ENCODE results near the gene ASIC2.
A peak's percentile ranks its signal among the peaks of the same experiment; 100 is the strongest.
"Not testable (repeated sequence)": the region's sequence is repeated elsewhere in the genome, so short reads cannot be mapped to it uniquely, and the experiment has no call there.

ASIC2 gene

DNA sequence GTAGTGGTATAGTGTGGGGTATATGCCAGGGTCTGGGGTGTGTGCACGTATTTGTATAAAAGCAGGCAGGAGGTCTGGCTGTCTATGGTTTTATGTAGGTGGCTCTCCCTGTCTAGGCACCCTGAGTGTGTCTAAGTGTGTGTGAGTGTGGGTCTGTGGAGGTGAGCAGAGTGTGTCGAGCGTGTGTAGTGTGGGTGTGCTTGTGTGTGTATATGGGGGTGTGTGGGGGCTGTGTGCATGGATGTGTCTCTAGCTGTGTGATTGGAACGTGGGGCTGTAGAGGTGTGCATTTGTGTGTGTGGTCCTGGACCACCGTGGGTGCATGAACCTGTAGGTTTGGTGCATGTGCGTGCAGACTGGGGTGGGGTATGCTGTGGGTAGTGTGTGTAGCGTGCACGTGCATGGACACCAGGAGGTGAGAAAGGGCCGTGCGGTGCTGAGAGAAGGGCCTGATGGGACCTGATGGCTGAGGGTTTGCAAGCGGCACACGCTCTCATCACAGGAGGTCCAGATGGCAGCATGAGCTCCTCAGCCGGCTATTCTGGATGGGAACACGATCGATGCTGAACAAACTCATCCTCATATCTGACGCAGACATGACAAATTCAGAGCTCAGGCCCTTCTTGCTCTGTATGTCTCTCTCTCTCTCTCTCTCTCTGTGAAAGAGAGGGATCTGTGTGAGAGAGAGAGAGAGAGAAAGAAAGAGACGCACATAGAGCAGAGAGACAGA lies 273.8 kb downstream of the ASIC2 start:
- no peak for DNase-seq (ENCODE audit: low spot score)

DNA sequence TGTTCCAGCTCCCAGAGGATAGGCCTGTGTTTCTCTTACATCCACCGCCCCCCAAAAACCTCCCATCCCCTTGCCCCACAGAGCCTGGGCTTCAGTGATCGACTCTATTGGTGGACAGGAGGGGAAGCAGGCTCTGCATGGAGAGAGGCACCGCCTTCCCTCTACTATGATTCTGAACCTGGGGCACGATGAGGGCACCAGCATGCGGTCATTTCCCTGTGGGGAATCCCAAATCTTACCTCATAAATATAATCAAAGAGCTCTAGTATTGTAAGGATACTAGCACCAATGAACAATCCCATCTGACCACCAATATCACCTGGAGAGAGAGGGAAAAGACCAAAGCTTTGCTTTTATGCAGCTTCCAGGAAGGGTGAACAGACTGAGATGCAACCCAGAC lies 275.7 kb downstream of the ASIC2 start:
- DNase-seq (ENCODE audit: low spot score), result no peak

DNA sequence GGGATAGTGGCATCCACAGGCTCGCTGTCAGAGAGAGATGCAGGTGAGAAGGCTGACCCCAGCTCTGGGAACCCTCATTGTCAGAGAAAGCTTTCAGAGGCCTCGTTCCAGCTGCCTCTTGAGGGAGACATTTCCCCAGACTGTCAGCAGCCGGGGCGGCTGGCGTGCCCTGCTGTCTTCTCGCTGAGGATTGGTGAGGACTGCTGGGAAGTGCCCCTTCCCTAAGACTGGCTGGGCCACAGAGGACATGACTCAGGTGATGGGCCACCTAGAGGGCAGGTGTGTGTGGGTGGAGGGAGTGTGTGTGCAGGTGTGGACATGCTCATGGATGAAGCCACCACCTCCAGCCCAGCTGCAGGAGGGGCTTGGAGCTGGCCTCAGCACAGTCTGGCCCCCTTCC lies 276.2 kb downstream of the ASIC2 start:
- no peak for DNase-seq (ENCODE audit: low spot score)

DNA sequence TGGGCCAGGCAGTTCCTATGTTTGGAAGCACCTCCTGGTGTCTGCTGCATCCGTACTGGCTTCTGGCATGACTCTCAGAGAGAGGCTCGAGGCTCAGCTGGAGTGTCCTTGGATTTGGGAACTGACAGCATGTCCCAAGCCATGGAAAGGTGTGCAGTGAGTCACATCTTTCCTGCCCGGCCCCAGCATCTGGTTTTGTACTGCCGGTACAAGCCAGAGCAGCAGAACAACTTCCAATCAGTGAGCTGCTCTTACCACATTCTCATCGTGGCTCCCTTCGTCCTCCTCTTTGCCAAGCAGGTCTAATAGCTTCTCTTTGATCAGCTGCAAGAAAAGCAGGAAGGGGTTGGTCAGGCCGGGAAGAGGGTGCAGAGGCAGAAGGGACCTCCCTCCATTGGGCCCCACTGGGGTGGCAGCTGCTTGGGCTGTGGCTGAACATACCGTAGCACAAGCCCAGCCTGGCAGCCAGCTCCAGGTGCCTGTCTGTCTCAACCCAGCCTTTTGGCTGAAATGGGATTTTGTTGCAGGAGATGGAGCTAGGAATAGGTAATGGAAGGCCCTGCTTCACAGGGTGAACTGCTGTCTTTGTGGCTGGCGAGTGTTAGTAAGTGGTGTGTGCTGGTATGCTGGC lies 277.3 kb downstream of the ASIC2 start:
- no peak for DNase-seq (ENCODE audit: low spot score)

DNA sequence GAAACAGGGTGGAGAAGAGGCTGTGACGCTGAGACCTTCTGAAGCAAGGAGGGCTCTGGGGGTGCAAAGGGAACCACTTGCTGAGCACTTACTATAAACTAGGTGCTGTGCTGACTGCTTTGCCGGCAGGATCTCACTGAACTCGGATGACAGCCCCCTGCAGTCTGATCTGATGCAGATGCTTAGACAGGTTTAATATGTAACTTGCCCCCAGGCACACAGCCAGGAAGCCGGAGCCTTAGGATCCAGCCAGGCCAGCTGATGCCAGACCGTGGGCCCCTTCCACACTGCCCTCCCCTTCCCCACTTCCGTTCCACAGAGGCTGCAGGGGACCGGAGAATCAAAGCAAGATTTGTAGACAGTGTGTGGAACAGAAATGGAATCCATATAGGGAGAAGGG lies 278.3 kb downstream of the ASIC2 start:
- DNase-seq (ENCODE audit: low spot score), result no peak

DNA sequence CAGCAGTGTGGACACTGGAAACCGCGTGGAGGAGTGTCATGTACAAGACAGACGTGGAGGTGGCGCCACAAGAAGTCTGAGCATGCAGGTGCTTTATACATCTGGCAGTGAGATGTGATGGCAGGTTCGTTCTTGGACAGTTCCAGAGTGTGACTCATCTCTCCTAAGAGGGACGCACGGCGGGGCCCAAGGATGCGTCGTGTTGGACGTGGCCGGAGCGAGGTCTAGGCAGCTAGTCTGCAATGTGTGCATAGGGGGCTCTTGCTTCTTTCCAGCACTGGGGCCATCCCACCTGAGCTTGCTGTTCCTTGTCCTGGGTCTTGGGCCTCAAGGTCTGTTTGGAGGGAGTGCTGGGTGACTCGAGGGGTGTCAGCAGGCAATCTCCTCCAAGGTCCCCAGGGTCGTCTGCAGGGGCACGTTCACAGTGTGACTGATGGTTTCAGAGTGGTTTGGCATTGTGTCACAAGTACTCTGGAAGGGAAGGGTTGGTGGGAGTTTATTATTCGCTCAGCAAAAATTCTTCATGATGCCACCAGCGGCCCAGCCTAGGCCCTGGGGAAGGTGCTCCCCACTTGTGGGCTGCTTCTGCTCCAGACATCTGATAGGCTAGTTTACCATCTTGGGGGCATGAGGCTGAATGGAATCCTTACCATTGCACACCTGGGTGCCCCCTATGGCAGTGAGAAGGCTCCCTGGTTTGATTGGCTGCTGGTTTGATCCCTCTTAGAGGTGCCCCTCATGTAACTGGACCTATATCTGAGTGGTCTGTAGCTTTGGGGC lies 279.3 kb downstream of the ASIC2 start:
- DNase-seq (ENCODE audit: low spot score), result no peak

DNA sequence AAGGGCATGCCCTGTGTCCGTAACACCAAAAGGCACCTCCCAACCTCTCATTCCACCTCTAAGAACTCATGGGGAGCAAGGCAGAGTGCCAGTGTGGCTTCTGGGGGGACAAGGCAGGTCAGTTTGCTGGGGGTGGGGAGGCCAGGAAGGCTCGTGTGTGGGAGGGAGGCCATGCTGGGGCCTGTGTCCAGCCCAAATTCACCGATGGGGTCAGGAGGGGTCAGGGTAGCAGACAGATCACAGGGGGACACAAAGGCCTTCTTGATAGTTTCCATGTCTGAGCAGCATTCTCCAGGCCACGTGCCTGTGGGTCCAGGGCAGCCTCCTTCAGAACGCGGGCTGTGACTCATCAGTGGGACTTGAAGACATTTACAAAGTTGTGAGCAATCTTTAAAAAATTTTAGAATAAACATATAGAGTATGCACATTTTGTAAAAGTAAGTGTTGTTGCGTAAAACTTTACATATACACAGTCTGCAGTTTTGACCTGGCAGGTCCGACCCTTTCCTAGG lies 280.5 kb downstream of the ASIC2 start:
- DNase-seq (ENCODE audit: low spot score), result no peak

DNA sequence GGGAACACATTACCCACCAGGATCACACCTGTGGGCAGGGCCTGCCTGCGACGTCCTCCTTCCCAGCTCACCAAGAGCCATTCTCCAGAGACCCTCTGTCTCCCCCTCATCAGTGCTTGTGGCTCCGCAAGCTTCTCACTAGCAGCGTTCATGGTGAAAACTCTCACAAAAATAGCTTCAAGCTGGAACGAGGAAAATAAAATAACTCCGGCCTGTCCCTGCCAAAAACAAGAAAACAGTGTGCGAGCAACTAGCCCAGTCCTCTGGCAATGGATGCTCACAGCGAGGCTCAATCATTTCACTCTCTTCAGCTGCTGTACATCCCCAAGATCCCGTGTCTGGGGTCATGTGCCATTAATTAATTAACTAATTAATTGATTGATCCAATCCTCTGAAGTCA lies 283.5 kb downstream of the ASIC2 start:
- DNase-seq (ENCODE audit: low spot score), result no peak

DNA sequence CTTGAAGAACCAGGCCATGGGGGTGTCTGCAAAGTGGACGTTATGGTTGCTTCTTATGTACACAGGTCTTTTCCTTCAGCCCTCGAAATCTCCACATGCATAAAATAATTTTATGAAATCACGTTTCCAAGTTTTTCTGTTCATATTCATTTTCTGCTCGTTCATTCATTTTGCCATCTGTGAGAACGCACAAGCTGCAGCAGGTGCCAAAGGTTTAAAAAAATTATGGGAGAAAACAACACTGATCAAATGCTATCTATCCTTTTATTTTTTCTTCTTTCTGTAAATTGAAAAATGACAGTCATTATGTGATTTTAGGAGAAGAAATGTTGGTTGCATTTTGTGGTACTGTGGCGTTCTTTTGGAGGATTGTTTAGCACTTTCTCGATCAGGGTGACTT lies 285.9 kb downstream of the ASIC2 start:
- DNase-seq (ENCODE audit: low spot score), result no peak

DNA sequence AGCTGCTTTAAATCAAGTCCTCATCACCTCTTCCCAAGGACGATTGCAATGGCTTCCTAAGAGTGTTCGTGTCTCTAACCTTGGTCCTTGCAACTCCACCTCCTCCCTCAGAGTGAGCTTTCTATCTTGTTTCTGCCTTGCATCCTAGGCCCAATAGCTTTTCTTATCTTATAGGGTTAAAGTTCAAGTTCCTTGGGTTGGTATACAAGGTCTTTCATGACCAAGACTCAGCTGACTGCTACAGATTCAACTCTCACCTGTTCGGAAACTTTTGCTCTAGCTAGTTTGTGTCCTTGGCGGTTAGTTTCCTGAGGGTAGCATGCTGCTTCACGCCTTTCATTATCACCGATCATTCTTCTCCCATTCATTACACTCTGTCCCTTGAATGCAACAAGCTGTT lies 290.8 kb downstream of the ASIC2 start:
- DNase-seq (ENCODE audit: low spot score), result no peak

DNA sequence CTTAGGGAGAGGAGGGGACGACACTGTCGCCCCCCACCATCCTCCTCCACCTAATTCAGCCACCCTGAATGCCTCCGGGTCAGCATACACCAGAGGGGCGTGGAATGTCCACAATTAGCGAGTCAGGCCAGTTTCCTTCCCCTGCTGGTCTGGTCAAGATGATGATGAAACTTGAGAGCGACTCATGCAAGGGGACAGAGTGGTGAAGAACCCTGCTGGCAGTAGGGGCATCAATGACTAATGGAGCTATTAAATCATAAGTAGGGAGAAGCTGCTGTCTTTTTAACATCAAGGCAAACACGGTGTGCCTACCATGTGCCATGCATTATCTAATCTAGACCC lies 294.2 kb downstream of the ASIC2 start:
- peak; percentile 35 for DNase-seq (ENCODE audit: low spot score)

DNA sequence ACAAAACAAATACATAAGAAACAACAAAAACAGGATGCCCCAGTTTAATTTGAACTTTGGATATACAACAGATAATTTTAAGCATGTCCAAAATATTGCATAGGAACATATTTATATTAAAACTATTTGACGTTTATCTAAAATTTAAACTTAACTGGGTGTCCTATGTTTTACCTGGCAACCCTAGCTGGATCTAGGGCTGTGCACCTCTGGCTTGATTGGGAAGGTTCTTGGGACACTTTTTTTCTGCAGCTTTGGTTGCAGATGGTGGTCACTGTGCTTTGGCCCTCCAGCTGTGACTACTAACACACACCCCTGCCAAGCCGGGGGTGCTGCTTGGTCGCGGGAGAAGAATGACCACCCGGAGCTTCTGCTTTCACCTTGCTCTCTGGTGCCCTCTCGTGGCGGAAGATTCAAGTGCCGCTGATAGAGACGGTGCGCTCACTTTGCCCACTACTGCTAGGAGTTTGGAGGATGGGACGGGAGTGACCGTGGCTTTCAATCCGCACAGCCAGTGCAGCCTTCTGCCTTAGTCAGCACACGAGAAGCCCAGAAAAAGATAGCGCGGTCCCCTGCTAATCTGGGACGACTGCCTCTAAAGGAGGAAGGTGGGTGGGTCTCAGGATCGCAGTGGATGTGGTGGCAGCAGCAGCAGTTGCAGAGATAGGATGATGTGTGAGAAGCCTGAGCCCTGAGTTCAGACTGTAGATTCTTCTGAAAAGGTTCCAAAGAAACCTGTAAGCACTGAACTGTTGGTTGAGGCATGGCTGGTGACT lies 294.8 kb downstream of the ASIC2 start:
- DNase-seq (ENCODE audit: low spot score), result peak; percentile 73

DNA sequence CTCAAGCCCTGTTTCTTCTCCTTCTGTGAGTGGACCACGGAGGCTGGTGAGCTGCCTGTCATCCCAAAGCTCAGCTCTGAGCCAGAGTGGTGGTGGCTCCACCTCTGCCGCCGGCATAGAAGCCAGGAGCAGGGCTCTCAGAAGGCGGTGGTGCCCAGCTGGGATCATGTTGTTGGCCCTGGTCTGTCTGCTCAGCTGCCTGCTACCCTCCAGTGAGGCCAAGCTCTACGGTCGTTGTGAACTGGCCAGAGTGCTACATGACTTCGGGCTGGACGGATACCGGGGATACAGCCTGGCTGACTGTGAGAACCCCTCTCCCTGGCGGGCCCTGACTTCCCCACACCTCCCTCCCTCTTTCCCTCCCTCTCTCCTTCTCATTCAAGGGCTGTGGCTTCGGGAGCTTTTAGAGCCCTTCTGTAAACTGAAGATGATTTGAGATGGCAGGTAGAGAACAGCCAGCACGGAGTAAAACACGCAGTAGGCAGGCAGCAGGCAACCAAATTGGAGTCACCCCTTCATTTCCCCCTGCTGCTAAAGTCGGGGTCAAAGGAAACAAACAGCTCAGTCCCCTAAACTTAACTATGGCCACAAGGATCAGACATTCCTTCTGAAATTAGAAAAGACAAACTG lies 297.6 kb downstream of the ASIC2 start:
- DNase-seq (ENCODE audit: low spot score), result no peak

DNA sequence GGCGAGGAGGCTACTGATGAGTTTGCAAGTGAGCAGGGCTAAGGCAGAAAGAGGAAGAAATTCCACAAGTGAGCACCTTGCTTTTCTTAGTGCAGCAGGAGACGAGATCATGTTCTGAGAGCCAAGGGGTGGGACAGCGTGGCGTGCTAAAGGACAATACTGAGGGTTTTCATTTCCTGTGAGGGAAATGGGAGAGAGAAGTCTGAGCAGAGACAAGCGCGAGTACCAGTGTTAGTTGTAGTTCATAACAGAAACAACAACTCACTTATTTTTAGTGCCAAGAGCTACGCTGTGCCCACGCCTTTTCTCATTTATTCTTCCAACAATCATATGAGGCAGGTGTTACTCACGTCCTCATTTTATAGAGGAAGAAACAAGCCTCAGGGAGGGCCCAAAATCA lies 299.1 kb downstream of the ASIC2 start:
- DNase-seq (ENCODE audit: low spot score), result no peak

DNA sequence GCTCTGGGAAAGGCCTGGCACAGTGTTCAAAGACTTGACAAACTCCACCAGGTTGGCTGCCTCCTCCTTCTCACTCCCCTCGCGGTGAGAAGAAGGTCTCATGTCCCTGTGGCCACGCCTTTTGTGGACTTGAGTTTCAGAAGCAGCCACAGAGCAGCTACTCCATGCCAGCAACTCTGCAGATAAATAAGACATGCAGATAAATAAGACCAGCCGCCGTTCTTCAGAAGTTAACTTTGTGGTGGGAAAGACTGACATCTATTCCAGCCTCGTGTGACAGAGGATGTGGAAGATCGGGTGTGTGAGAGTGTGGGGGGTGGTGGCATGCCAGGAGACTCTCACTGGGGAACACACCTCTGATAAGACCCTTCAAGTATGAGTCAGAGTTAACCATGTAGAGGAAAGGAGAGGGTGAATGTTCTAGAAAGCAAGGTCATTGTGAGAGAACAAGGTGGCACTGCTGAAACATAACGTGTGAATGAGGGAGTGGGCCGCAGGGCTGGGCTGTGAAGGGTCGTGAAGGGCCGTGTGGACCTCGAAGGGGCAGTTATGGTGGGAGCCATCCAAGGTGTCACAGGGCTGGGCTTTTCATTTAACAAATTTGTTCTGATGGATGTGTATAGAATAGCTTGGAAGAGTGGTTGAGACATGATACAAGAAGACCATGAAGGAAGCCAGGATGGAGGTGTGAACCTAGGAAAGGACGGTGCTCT lies 300.6 kb downstream of the ASIC2 start:
- DNase-seq (ENCODE audit: low spot score), result no peak

DNA sequence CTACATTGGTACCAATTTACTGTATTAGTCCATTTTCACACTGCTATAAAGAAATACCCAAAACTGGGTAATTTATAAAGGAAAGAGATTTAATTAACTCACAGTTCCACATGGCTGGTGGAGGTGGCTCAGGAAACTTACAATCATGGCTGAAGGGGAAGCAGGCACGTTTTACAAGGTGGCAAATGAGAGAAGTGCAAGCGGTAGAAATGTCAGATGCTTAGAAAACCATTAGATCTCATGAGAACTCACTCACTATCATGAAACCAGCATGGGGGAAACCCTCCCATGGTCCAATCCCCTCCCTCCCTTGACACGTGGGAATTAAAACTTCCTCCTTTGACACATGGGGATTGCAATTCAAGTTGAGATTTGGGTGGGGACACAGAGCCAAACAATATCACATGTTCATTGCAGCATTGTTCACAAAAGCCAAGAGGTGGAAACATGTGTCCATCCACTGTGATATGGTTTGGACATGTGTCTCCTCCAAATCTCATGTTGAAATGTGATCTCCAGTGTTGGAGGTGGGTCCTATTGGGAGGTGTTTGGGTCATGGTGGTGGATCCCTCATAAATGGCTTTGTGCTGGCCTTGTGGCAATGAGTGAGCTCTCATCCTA lies 304.5 kb downstream of the ASIC2 start:
- DNase-seq (ENCODE audit: low spot score), result no peak

DNA sequence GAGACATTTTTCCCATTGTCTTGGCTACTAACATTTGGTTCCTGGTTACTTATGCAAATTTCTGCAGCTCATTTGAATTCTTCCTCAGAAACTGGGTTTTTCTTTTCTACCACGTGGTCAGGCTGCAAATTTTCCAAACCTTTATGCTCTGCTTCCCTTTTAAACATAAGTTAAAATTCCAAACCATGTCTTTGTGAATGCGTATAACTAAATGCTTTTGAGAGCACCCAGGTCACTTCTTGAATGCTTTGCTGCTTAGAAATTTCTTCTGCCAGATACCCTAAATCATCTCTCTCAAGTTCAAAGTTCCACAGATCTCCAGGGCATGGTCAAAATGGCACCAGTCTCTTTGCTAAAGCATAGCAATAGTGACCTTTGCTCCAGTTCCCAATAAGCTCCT lies 305.2 kb downstream of the ASIC2 start:
- DNase-seq (ENCODE audit: low spot score), result not testable (repeated sequence)

DNA sequence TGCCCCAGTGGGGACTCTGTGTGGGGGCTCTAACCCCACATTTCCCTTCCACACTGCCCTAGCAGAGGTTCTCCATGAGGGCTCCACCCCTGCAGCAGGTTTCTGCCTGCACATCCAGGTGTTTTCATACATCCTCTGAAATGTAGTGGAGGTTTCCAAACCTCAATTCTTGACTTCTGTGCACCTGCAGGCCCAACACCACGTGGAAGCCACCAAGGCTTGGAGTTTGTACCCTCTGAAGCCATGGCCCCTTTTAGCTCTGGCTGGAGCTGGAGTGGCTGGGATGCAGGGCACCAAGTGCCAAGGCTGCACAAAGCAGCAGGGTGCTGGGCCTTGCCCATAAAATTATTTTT lies 305.7 kb downstream of the ASIC2 start:
- not testable (repeated sequence) for DNase-seq (ENCODE audit: low spot score)

DNA sequence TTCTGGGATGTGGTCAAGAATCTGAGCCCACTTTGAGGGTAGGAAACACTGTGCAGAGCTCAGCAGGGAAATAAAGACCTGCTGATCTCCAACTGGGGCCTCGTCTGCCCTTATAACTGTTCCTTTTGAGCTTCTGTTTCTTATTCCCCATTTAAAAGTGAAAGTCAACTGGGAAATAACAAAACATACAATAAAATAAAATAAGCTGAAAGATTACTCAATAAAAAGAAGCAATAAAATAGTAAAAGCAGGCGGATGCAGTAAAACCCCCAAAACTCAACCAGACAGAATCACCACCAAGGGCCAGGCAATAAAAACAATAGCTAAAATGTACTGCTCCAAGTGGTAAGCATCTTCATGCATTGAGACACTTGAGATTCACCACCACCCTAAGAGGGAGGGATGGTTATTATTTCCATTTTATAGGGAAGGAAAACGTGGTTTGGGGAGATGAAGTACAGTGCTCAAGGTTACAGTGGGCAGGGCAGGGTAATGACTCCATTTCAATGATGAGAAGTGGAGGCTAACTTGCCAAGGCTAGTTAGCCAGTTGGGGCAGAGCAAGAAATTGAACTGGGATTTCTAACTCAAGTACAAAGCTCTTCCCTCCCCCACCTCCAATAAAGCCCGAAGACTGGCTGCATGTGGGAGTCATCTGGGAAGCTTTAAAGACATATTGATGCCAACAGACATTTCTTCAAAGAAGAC lies 307.9 kb downstream of the ASIC2 start:
- no peak for DNase-seq (ENCODE audit: low spot score)

DNA sequence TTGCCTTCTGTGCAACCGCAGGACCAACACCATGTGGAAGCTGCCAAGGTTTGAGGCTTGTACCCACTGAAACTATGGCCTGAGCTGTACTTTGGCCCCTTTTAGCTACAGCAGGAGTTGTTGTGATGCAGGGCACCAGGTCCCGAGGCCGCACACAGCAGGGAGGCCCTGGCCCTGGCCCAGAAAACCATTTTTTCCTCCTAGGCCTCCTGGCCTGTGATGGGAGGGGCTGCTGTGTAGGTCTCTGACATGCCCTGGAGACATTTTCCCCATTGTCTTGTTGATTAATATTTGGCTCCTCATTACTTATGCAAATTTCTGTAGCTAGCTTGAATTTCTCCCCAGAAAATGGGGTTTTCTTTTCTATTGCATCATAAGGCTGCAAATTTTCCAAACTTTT lies 311.5 kb downstream of the ASIC2 start:
- DNase-seq (ENCODE audit: low spot score), result peak; percentile 5

All from LoVo (cell line).